ENCODE results near the gene CFAP119. TPM values are rescaled to one million over a fixed set of nuclear protein-coding genes. Genes with fewer than 3 reads are reported as not detected.

CFAP119 gene
- polyA plus RNA-seq, 1 donor (not counting 4 experiments of a cell fraction or from before 2014, with no cell fraction given) = 3.0 TPM

DNA sequence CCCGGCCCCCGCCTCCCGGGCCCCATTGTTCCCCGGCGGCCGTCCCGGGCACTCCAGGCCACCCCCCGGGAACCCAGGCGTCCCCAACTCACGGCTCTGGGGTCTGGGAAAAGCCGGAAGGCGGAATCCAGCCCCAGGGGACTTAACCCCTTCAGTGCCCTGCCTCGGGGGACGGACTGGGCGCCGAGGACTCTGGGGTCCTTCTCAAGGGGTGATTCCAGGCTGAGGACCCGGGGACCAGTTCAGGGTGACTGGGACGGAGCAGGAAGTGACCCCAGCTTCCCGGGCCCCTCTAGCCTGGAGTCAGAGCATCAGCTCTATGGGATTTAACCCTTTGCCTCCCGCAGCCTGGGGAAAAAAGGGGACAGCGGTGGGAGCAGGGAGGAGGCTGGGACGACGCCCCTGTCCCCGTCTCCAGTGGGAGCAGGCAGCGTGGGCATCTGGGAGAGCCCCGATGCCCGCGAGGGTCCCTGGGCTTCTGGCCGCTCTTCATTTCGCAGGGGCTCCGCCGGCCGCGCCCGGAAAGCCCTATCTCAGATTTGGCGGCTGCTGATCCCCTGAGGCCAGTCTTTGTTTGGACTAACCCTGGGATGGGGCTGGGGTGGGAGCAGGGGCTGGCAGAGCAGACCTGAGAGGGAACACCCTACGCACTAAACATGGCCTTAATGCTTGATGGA is 25.2 kb upstream of the CFAP119 start, which contains the start of gene ZNF629:
Gene ZNF629 (minus strand): TSS at position 270 of the 677 bp plus-strand sequence. CDS start 2,723 bp downstream, outside the sequence.
- no peaks in the 10 kb centered on the region for H3K9me1 ChIP-seq (ENCODE audit: control insufficient read depth, extremely low read depth, insufficient read depth, low read length)
- peak within 1 kb of the TSS; percentile 88 for H3K9ac ChIP-seq (ENCODE audit: control insufficient read depth, extremely low read depth, insufficient read depth, low read length)
- TF ChIP-seq, protein P1, sequence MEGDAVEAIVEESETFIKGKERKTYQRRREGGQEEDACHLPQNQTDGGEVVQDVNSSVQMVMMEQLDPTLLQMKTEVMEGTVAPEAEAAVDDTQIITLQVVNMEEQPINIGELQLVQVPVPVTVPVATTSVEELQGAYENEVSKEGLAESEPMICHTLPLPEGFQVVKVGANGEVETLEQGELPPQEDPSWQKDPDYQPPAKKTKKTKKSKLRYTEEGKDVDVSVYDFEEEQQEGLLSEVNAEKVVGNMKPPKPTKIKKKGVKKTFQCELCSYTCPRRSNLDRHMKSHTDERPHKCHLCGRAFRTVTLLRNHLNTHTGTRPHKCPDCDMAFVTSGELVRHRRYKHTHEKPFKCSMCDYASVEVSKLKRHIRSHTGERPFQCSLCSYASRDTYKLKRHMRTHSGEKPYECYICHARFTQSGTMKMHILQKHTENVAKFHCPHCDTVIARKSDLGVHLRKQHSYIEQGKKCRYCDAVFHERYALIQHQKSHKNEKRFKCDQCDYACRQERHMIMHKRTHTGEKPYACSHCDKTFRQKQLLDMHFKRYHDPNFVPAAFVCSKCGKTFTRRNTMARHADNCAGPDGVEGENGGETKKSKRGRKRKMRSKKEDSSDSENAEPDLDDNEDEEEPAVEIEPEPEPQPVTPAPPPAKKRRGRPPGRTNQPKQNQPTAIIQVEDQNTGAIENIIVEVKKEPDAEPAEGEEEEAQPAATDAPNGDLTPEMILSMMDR (optimal IDR thresholded peaks at IDR 0.05 in 1 of 3, IDR thresholded peaks at IDR 0.05 in 1 of 3, conservative IDR thresholded peaks at IDR 0.05 in 1 of 3; ENCODE audit: extremely low read depth in 1 of 3, insufficient read depth in 2 of 3, low read length in 3 of 3) = no peak
- no peak for TF ChIP-seq EZH2 (IDR thresholded peaks at IDR 0.05; ENCODE audit: low read length)
- peaks cover 20% of the 10 kb centered on the region for H3K79me2 ChIP-seq (ENCODE audit: control insufficient read depth, insufficient read depth, low read length)
- peak within 1 kb of the TSS; percentile 96 for H2AFZ ChIP-seq (ENCODE audit: control insufficient read depth, low read length)
- peak within 1 kb of the TSS; percentile 76 for H3K27ac ChIP-seq (ENCODE audit: control insufficient read depth, insufficient read depth, low read length)
- H4K20me1 ChIP-seq (ENCODE audit: control insufficient read depth, extremely low read depth, insufficient read depth, low read length) = no peaks in the 10 kb centered on the region
- H3K27me3 ChIP-seq (ENCODE audit: control insufficient read depth, extremely low read depth, insufficient read depth, low read length) = no peaks in the 10 kb centered on the region
- H3K36me3 ChIP-seq (ENCODE audit: control insufficient read depth in 2 of 2, extremely low read depth in 1 of 2, insufficient read depth in 2 of 2, low read length in 2 of 2) = peaks cover 6 to 12% of the 10 kb centered on the region in 2 experiments
- dilution Hi-C loops (cut with MboI; ENCODE audit: extremely low pct_ligation_motif_present, low sequenced_read_pairs) = loop anchor here (25.0 kb wide), 1 partner anchor 100 kb away; the partner anchor contains the start of genes BCL7C and CTF1
- peak within 1 kb of the TSS; percentile 91 for H3K4me2 ChIP-seq (ENCODE audit: control insufficient read depth, extremely low read depth, insufficient read depth, low read depth, low read length)
- H3K4me1 ChIP-seq (ENCODE audit: control insufficient read depth, extremely low read depth, insufficient read depth, low read length) = peaks cover 10% of the 10 kb centered on the region
- peak within 1 kb of the TSS; percentile 85 to 91 (median 86) for H3K4me3 ChIP-seq (ENCODE audit: control insufficient read depth in 2 of 3, extremely low read depth in 1 of 3, insufficient read depth in 2 of 3, low read depth in 1 of 3, low read length in 3 of 3)
- DNase-seq (ENCODE audit: low read depth, low spot score) (no peak), FAIRE-seq (no peak)
- H3K9me3 ChIP-seq (ENCODE audit: control insufficient read depth, low read depth, low read length) = no peaks in the 10 kb centered on the region

DNA sequence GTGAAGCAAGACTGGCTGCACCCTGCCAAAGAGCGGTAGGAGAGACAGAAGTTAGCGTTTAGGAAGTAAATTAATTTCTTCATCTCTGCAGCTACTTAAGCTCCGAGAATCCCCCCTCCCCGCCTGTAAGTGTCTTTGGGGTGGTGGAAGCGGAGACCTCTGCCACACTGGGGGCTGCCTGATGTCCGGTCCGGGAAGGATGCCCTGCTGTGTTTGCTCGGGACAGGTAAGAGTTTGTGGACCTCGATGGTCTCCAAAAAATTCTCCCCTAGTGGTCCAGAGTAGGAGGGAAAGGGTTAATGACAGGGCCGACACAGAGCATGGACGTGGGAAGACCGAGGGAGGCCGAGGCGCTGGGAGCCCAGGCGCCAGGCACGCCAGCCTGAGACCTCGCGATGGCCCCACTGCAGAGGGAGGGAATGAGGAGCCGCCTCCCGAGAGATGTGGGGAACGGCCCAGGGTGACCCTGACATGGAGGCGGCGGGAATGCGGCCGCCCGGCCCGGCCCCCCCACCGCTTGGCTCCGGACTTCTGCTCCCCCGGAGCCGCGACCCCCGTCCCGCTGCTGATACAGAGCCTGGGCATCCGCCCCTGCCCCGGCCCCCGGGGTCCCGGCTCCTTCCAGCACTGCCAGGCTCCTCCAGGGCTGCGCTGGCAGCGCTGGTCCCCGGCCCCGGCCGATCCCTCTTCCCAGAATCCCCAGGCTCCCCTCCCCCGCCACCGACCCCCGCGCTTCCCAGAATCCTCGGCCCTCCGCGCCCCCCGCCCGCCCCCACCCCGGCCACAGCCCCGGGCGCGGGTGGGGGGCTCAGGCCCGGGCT is 24.5 kb upstream of the CFAP119 start:
- dilution Hi-C loops (cut with MboI; ENCODE audit: extremely low pct_ligation_motif_present, low sequenced_read_pairs) = loop anchor here (25.0 kb wide), 1 partner anchor 101 kb away; the partner anchor contains the start of genes BCL7C and CTF1
- Histone ChIP-seq H3K9me1 (ENCODE audit: control insufficient read depth, extremely low read depth, insufficient read depth, low read length) (no peaks in the 10 kb centered on the region), H3K79me2 (ENCODE audit: control insufficient read depth, insufficient read depth, low read length) (peaks cover 20% of the 10 kb centered on the region), H3K4me1 (ENCODE audit: control insufficient read depth, extremely low read depth, insufficient read depth, low read length) (peaks cover 10% of the 10 kb centered on the region), H4K20me1 (ENCODE audit: control insufficient read depth, extremely low read depth, insufficient read depth, low read length) (no peaks in the 10 kb centered on the region), H3K9ac (ENCODE audit: control insufficient read depth, extremely low read depth, insufficient read depth, low read length) (peak overlapping the region; percentile 88), H3K36me3 (ENCODE audit: control insufficient read depth in 2 of 2, extremely low read depth in 1 of 2, insufficient read depth in 2 of 2, low read length in 2 of 2) (peaks cover 6 to 16% of the 10 kb centered on the region in 2 experiments), H3K9me3 (ENCODE audit: control insufficient read depth, low read depth, low read length) (no peaks in the 10 kb centered on the region), H3K4me2 (ENCODE audit: control insufficient read depth, extremely low read depth, insufficient read depth, low read depth, low read length) (peak overlapping the region; percentile 87), H3K4me3 (ENCODE audit: control insufficient read depth in 2 of 3, extremely low read depth in 1 of 3, insufficient read depth in 2 of 3, low read depth in 1 of 3, low read length in 3 of 3) (peak overlapping the region; percentile 85 to 91 (median 86)), H3K27me3 (ENCODE audit: control insufficient read depth, extremely low read depth, insufficient read depth, low read length) (no peaks in the 10 kb centered on the region), H3K27ac (ENCODE audit: control insufficient read depth, insufficient read depth, low read length) (peak overlapping the region; percentile 76), H2AFZ (ENCODE audit: control insufficient read depth, low read length) (no peak overlapping the region)
- TF ChIP-seq, protein P1 (optimal IDR thresholded peaks at IDR 0.05 in 1 of 3, IDR thresholded peaks at IDR 0.05 in 1 of 3, conservative IDR thresholded peaks at IDR 0.05 in 1 of 3; ENCODE audit: extremely low read depth in 1 of 3, insufficient read depth in 2 of 3, low read length in 3 of 3) = no peak
- no peak for TF ChIP-seq EZH2 (IDR thresholded peaks at IDR 0.05; ENCODE audit: low read length)
- DNase-seq (ENCODE audit: low read depth, low spot score) (no peak), FAIRE-seq (no peak)
